Effector memory CD4-positive, alpha-beta T cell (primary cell): Measurements from ENCODE around the gene SMG6.

ENCODE experiments used
- DNase-seq, 3 donors: peaks; one replicate each; pipeline ENCODE4 v3.0.0-alpha.2; 2020
- H3K27ac ChIP-seq: 2 replicates; pipeline ENCODE4 v1.7.0; 2013; ENCODE audit warnings: mild to moderate bottlenecking, low read length, moderate library complexity; ENCODE audit not compliant: insufficient read depth, poor library complexity, severe bottlenecking
- H3K27me3 ChIP-seq: replicated peaks from 2 replicates; pipeline ENCODE4 v1.7.0; 2013; ENCODE audit warnings: mild to moderate bottlenecking, low read length; ENCODE audit not compliant: insufficient read depth, control insufficient read depth, poor library complexity, severe bottlenecking
- H3K36me3 ChIP-seq: 2 replicates; pipeline ENCODE4 v1.7.0; 2013; ENCODE audit warnings: mild to moderate bottlenecking, low read length, moderate library complexity; ENCODE audit not compliant: control insufficient read depth, insufficient read depth
- H3K4me1 ChIP-seq: 2 replicates; pipeline ENCODE4 v1.7.0; 2013; ENCODE audit warnings: low read length, mild to moderate bottlenecking; ENCODE audit not compliant: control insufficient read depth, insufficient read depth, poor library complexity, severe bottlenecking
- H3K4me3 ChIP-seq: 2 replicates; pipeline ENCODE4 v1.7.0; 2013; ENCODE audit warnings: low read length, low read depth, mild to moderate bottlenecking; ENCODE audit not compliant: insufficient read depth, poor library complexity, severe bottlenecking
- H3K9me3 ChIP-seq: 2 replicates; pipeline ENCODE4 v1.7.0; 2013; ENCODE audit warnings: mild to moderate bottlenecking, low read length, moderate library complexity; ENCODE audit not compliant: control insufficient read depth

Gene SMG6

DNA sequence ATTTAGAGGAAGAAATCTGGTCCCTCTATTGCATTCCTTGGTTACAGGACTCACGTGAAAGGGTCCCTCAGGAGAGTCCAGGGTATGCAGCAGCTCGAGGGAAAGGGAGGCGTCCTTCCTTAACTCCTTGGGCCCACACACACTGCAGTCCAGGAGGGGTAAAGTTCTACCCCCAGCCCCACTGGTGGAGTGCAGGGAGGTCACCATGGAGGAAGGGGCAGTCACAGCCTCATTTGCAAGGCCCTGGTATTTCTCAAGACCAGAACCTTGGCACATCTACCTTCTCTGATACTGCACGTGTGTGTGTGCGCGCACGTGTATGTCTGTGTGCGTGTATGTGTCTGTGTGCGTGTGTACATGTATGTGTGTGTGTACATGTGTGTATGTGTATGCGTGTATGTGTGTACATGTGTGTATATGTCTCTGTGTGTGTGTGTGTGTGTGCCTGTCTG lies 237.6 kb downstream of the SMG6 start:
- no peaks in the 10 kb centered on the region for H3K9me3 ChIP-seq
- H3K4me3 ChIP-seq: no peak overlapping the region
- peaks cover 64% of the 10 kb centered on the region for H3K36me3 ChIP-seq
- no peaks in the 10 kb centered on the region for H3K4me1 ChIP-seq
- no peak overlapping the region for H3K27ac ChIP-seq
- no peak for DNase-seq
- no peaks in the 10 kb centered on the region for H3K27me3 ChIP-seq

DNA sequence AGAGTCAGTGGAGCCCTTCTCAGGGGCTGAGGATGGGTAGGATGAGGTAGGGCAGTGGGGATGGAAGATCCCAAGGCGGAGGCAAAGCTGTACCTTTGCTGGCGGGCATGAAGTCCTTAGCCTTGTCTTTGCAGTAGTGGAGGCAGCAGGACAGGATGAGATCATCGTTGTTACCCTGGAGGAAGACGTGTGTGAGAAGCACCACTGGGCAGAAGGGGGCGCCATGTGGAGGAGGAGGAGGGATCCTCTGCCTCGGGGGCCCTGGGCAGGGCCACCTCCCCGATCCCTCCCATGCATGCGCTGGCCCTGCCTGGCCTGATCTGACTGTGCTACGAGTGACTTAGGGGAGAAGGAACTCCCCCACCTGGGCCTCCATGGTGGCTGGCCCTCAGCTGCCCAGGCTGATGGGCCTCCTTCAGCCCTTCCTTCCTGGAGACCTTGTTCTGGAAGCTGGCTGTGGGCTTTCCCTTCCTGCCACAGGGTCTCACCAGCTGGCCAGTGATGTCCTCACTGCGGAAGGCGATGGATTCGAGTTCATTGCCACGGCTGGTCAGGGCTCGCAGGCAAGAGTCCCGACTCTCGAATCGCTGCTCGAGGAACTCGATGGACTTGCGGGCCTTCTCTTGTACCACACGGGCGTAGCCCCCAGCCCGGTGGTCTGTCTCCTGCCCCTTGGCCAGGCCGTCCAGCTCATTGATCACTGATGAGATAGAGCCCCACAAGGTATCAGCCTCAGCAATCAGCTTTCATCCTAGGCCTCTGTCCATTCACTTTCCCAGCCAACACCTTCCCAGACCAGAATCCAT lies 238.4 kb downstream of the SMG6 start:
- H3K27ac ChIP-seq: no peak overlapping the region
- no peaks in the 10 kb centered on the region for H3K27me3 ChIP-seq
- no peak for DNase-seq
- H3K9me3 ChIP-seq: no peaks in the 10 kb centered on the region
- H3K36me3 ChIP-seq: peaks cover 70% of the 10 kb centered on the region
- no peak overlapping the region for H3K4me3 ChIP-seq
- no peaks in the 10 kb centered on the region for H3K4me1 ChIP-seq

DNA sequence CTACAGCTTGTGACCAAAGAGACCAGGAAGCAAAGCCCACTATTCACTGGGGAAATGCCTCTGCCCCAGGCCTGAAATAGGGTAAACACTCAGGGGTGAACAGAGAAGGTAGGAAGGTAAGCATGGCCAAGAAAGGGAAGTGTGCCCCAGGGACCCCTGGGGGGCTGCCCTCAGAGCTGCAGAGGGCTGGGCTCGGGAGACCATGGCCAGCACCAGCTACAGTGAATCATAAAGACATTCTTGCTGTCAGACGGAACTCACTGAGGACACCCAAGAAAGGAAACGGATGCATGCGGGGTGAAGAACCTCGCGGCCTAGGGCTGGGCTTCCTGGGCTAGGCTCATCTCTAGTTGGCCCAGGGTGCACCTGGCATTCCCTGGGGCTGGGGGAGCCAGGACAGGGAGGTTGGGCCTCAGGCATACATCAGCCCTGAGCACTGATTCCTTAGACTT lies 239.0 kb downstream of the SMG6 start:
- Histone ChIP-seq H3K27me3 (no peaks in the 10 kb centered on the region), H3K36me3 (peaks cover 72% of the 10 kb centered on the region), H3K9me3 (no peaks in the 10 kb centered on the region), H3K4me3 (no peak overlapping the region), H3K27ac (no peak overlapping the region), H3K4me1 (no peaks in the 10 kb centered on the region)
- DNase-seq: no peak

DNA sequence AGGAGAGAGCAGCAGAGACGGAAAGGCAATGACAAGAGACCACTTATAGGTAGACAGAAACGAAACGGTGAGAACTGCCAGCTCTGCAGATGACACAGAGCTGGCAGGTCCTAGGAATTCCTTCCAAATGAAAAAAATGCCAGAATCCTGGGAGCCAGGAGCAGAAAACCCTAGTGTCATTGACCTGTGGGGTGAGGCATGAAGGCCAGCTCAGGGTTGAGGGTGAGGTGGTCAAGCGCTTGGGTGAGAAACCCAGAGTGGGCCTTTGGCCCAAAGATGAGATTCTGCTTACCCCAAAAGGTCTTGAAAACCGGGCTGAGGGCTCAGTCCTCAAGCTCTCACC lies 239.5 kb downstream of the SMG6 start:
- DNase-seq: no peak
- Histone ChIP-seq H3K4me1 (no peaks in the 10 kb centered on the region), H3K27ac (no peak overlapping the region), H3K4me3 (no peak overlapping the region), H3K36me3 (peaks cover 72% of the 10 kb centered on the region), H3K27me3 (no peaks in the 10 kb centered on the region), H3K9me3 (no peaks in the 10 kb centered on the region)

DNA sequence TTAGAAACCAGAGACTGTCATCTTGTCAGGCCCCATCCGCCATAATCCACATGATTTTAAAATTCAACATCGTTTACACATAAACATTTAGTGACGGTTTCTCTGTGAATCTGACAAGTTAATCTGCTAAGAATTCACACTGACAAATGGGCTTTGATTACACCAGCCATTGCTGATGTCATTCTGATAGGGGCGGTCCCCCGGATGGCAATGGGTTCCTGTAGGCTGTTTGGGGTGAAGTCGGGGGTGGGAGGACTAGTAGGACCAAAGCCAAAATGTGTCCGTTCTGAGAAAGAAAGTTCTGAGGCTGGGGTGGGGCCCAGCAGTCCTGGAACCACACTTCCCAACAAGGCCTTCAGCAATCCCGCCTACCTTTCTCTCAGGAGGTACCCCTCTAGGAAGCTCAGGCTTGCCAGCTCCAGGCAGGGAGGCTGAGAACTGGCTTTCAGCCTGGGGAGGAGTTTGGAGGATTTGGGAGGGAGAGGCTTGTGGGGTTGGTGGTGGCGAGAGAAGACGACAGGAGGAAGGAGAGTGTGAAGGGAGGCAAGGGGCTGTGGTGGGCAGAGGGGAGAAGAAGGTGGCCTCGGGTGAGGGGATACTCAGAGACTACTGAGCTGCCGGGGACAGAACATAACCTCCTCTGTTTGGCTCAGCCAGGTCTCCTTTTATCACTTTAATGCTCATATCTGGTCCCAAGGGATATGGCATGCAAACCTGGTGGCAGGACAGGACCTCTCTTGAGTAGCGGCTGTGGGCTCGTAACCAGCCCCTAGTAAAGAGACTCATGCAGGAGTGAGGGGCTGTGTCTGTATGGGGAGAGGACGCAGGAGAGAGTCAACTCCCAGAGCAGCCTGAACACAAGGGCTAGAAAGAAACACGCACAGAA lies 240.1 kb downstream of the SMG6 start:
- H3K27me3 ChIP-seq: no peaks in the 10 kb centered on the region
- no peaks in the 10 kb centered on the region for H3K9me3 ChIP-seq
- H3K36me3 ChIP-seq: peaks cover 67% of the 10 kb centered on the region
- no peak overlapping the region for H3K27ac ChIP-seq
- no peaks in the 10 kb centered on the region for H3K4me1 ChIP-seq
- no peak for DNase-seq
- no peak overlapping the region for H3K4me3 ChIP-seq

DNA sequence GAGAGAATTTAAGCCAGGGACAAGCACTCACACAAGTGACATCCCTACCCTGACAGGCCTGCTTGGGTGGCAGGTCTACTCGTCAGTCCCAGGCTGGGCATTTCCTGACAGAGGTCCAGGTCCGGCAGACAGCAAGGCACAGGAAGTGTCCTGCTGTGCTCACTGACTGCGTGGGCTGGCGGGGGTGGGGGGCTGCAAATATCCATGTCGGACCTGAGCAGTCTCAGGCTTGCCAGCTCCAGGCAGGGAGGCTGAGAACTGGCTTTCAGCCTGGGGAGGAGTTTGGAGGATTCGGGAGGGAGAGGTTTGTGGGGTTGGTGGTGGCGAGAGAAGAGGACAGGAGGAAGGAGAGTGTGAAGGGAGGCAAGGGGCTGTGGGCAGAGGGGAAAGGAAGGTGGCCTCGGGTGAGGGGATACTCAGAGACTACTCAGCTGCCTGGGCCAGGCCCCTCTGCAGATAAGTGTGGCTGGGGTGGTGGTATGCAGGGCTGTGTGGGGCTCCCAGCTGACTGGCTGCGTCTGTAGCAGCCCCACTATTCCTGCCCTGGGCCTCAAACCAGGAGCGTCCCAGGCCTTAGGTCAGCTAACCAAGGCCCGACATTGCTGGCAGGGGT lies 240.9 kb downstream of the SMG6 start:
- Histone ChIP-seq H3K4me1 (no peaks in the 10 kb centered on the region), H3K27ac (no peak overlapping the region), H3K27me3 (no peaks in the 10 kb centered on the region), H3K4me3 (no peak overlapping the region), H3K9me3 (no peaks in the 10 kb centered on the region), H3K36me3 (peaks cover 59% of the 10 kb centered on the region)
- DNase-seq: no peak

DNA sequence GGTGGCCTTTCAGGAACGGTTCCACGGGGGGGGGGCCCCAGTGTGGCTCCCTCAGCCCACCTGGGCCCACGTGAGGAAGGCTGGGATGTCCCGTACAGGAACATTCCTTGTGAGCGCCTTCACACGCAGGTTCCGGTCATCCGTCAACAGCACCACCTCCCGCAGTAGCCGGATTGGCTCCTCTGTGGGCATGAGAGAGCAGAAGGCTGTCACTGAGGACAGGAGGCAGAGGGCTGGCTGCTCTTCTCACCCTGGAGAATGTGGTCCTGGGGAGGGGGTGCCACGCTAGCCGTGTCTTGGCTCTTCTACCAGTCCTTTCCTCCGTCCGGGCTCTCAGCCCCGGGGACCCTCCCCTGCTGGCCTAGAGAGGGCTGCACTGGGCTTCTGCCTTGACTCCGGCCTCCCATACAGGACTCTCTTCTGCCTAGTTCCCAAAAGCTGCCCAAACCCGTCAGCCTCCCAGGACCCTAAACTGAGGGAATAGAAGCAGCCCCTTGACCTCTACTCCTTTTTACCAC lies 242.1 kb downstream of the SMG6 start:
- Histone ChIP-seq H3K4me3 (no peak overlapping the region), H3K4me1 (peaks cover 3% of the 10 kb centered on the region), H3K27me3 (no peaks in the 10 kb centered on the region), H3K9me3 (no peaks in the 10 kb centered on the region), H3K36me3 (peaks cover 49% of the 10 kb centered on the region), H3K27ac (no peak overlapping the region)
- DNase-seq: no peak

DNA sequence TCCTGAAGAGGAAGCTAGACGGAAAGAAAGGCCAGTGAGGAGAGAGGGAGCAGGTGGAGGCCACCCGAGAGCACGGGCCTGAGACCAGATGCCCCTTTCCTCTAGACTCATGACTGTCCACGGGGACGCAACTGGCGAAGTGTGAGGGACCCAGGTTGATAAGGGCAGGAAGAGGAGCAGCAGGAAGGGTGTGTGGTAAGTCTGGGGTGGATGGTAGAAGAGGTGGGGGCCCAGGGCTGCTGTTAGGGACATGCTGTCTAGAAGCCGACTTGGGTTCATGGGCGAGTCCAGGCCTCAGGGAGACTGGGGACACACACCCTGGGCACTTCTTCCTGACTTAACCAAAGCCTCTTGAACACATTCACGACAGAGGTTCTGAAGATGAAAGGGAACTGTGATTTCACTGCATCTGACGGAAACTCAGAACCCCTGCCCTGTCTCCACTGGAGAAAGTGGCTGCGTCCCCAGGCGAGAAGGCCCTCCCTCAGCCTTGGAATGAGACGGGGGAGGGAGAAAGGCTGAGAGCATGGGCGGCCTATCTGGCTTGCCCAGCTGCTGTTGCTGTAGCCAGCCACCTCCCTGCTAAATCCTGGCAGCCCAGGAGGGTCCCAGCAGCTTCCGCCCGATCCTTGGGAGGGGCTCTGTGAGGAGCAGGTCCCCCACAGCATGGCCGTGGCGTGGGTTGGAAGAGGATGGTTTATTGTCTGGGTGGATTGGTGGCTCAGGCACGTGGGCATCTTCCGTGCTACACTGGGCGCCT lies 242.7 kb downstream of the SMG6 start:
- H3K4me3 ChIP-seq: no peak overlapping the region

DNA sequence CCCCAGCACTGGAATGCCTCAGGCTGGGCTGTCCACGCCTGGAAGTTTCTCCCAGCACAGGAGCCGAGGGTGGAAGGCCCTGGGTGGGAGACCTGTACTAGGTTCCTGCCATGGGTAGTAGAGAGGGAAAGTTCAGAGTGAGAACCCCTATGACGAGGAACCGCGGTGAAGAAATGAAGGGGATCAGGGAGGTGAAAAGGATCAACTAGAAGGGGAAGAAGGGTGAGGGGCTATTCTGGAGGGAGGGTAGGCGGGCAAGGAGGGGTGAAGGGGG lies 243.3 kb downstream of the SMG6 start:
- no peak for DNase-seq
- Histone ChIP-seq H3K4me1 (peaks cover 9% of the 10 kb centered on the region), H3K27ac (no peak overlapping the region), H3K4me3 (no peak overlapping the region), H3K27me3 (no peaks in the 10 kb centered on the region), H3K9me3 (no peaks in the 10 kb centered on the region), H3K36me3 (peaks cover 40% of the 10 kb centered on the region)

More for the DNA sequence above, 242.7 kb downstream of the SMG6 start:
- H3K4me1 ChIP-seq: peaks cover 9% of the 10 kb centered on the region
- H3K36me3 ChIP-seq: peaks cover 45% of the 10 kb centered on the region
- no peak overlapping the region for H3K27ac ChIP-seq
- H3K9me3 ChIP-seq: no peaks in the 10 kb centered on the region
- DNase-seq: no peak
- H3K27me3 ChIP-seq: no peaks in the 10 kb centered on the region
